K562 (cell line): ENCODE data around the gene ZNF652. TPM values are rescaled to one million over a fixed set of nuclear protein-coding genes. Genes with fewer than 3 reads are reported as not detected.

Experiments
- ATAC-seq: fragments of 200-7000 bp; cut with Tn5 transposase; 3 replicates; pipeline ENCODE4 v1.9.1; 2020; ENCODE audit warnings: moderate library complexity
- BruUV-seq: library from RNA; stranded (reverse); fragments of 400-500 nt; replicated peaks from 2 replicates; lab custom pipeline; 2021; lab: Mats Ljungman, UMichigan
- CTCF ChIA-PET: fragments of 300-600 bp; formaldehyde crosslinking; extraction: SDS; loops from one replicate; lab custom pipeline; 2021; ENCODE audit warnings: low intra/inter-chr PET ratio; lab: Yijun Ruan, JAX
- POLR2A ChIA-PET: fragments of 300-600, 350-650 bp; sonication (Branson Sonifier 250); formaldehyde crosslinking; extraction: SDS; loops from one replicate; lab custom pipeline; 2021; ENCODE audit warnings: antibody characterized with exemption, inconsistent platforms; lab: Yijun Ruan, JAX
- DNase-seq, 4 experiments: peaks; one replicate each; pipeline versions ENCODE4 v3.0.0 to v3.0.0-alpha.2; 2011 to 2018; ENCODE audit warnings: low spot score in 3 of 4, mixed read lengths in 3 of 4; ENCODE audit errors: extremely low read depth in 1 of 4
- FAIRE-seq: peaks from 2 replicates; lab custom pipeline; 2011; peaks lifted over from hg19 to GRCh38; lab: Jason Lieb, UNC
- H2AFZ ChIP-seq: 2 replicates; pipeline ENCODE4 v1.6.0; 2011; ENCODE audit warnings: low read depth, low read length, control low read depth, inconsistent platforms
- H3K27ac ChIP-seq: fragments of 200-600 bp; 3 replicates; pipeline ENCODE4 v1.8.0; 2011; ENCODE audit warnings: low read depth, mild to moderate bottlenecking, control low read depth, inconsistent platforms, low read length, moderate library complexity, mixed read lengths; ENCODE audit errors: extremely low read depth
- H3K27me3 ChIP-seq, 2 experiments: fragments of 300-600 bp in 1 of 2; 2 replicates in 1 of 2; 3 replicates in 1 of 2; pipeline versions ENCODE4 v1.6.0 to v1.8.0; 2011; ENCODE audit warnings: inconsistent platforms in 2 of 2, low read length in 2 of 2, mild to moderate bottlenecking in 1 of 2, mixed read lengths in 1 of 2, moderate library complexity in 1 of 2; ENCODE audit not compliant: control insufficient read depth in 2 of 2, insufficient read depth in 2 of 2
- H3K36me3 ChIP-seq: fragments of 300-600 bp; 3 replicates; pipeline ENCODE4 v1.8.0; 2011; ENCODE audit warnings: mild to moderate bottlenecking, low read length, inconsistent platforms; ENCODE audit not compliant: control insufficient read depth, insufficient read depth
- H3K4me1 ChIP-seq, 2 experiments: fragments of 200-600 bp in 1 of 2; replicated peaks in 1 of 2; 2 replicates in 1 of 2; 3 replicates in 1 of 2; pipeline versions ENCODE4 v1.5.1 to v1.8.0; 2011; ENCODE audit warnings: inconsistent platforms in 2 of 2, low read length in 2 of 2, mild to moderate bottlenecking in 1 of 2, mixed read lengths in 1 of 2, moderate library complexity in 1 of 2; ENCODE audit not compliant: control insufficient read depth in 2 of 2, insufficient read depth in 2 of 2
- H3K4me2 ChIP-seq: 2 replicates; pipeline ENCODE4 v1.6.1; 2011; ENCODE audit warnings: low read length, control low read depth, inconsistent platforms, mixed read lengths; ENCODE audit not compliant: insufficient read depth
- H3K4me3 ChIP-seq: fragments of 200-600 bp; sonication (generic), shearing (Covaris generic); 2 replicates; pipeline ENCODE4 v1.5.1; 2016; ENCODE audit warnings: control low read depth, inconsistent platforms
- H3K79me2 ChIP-seq: fragments of 200-600 bp; 3 replicates; pipeline ENCODE4 v1.8.0; 2011; ENCODE audit warnings: low read length, inconsistent platforms; ENCODE audit not compliant: control insufficient read depth, insufficient read depth
- H3K9ac ChIP-seq, 2 experiments: 2 replicates each; pipeline versions ENCODE4 v1.6.0 to v1.6.1; 2011; ENCODE audit warnings: low read depth in 2 of 2, low read length in 2 of 2, control low read depth in 1 of 2, inconsistent platforms in 1 of 2, mild to moderate bottlenecking in 1 of 2, mixed read lengths in 1 of 2; ENCODE audit not compliant: insufficient read depth in 1 of 2
- H3K9me1 ChIP-seq: one replicate; pipeline ENCODE4 v1.6.0; 2011; ENCODE audit warnings: inconsistent platforms, mild to moderate bottlenecking, low read length, moderate library complexity; ENCODE audit not compliant: control insufficient read depth, insufficient read depth
- H3K9me3 ChIP-seq: replicated peaks from 2 replicates; pipeline ENCODE4 v1.5.1; 2011; ENCODE audit warnings: low read depth, low read length, inconsistent platforms; ENCODE audit not compliant: control insufficient read depth, insufficient read depth
- H4K20me1 ChIP-seq: replicated peaks from 2 replicates; pipeline ENCODE4 v1.6.1; 2011; ENCODE audit warnings: low read length, inconsistent platforms, mixed read lengths; ENCODE audit not compliant: control insufficient read depth, insufficient read depth
- WGBS: fragments of 100-300 bp; shearing (Covaris generic); methylation state at CpG from one replicate; pipeline ENCODE4 v1.1.6; 2016; ENCODE audit warnings: low coverage, mixed read lengths; ENCODE audit not compliant: insufficient coverage; ENCODE audit errors: missing lambda C conversion rate; 5-methylcytosine and 5-hydroxymethylcytosine counted together
- in situ Hi-C: fragments of 300-500 bp; cut with MboI; formaldehyde crosslinking; loops from 4 replicates; pipeline ENCODE4 v1.15.0; 2018; ENCODE audit warnings: inconsistent platforms, mixed read lengths
- intact Hi-C: fragments of 100-400 bp; cut with micrococcal nuclease; formaldehyde crosslinking; loops from 2 replicates; pipeline ENCODE4 v1.14.2; 2022
- polyA plus RNA-seq, 8 experiments: library from polyadenylated mRNA; depleted of rRNA in 4 of 8; stranded (reverse) in 5 of 8; unstranded in 3 of 8; fragments of >200 nt; fragmentation: Nextera tagmentation in 2 of 8; fragmentation: Illumina TruSeq in 1 of 8; extraction: Ambion mirVana in 2 of 8; extraction: Trizol in 1 of 8; gene quantifications; 2 replicates each; pipeline versions ENCODE4 v1.2.1 to v1.2.3, GENCODE V29; 2011 to 2014; ENCODE audit warnings: inconsistent platforms in 1 of 8, missing spikeins in 1 of 8
- total RNA-seq, 7 experiments: library from RNA; depleted of rRNA in 6 of 7; stranded (reverse); fragments of >200 nt in 6 of 7; fragmentation: Illumina TruSeq in 2 of 7; extraction: Trizol in 2 of 7; gene quantifications; 2 replicates each; pipeline versions ENCODE4 v1.2.1 to v1.2.3, GENCODE V29; 2011 to 2021; ENCODE audit warnings: low replicate concordance in 1 of 7
- TF ChIP-seq, protein P1 (sequence below): fragments of 200-800 bp; sonication (Bioruptor generic); IDR thresholded peaks from 2 replicates; pipeline ENCODE4 v1.6.1; 2017; ENCODE audit warnings: missing genetic modification characterization, missing compliant biosample characterization
- TF ChIP-seq, protein P2 (sequence below): IDR thresholded peaks from 3 replicates; pipeline ENCODE4 v1.6.1; 2011; ENCODE audit warnings: borderline replicate concordance, mild to moderate bottlenecking; ENCODE audit not compliant: insufficient read length, insufficient read depth

The ZNF652 gene
- total and polyA plus RNA-seq, 9 of the 15 experiments (the other 6 are each of a cell fraction or from before 2014, with no cell fraction given): 5.1 to 15.5 (median 7.8) TPM

DNA sequence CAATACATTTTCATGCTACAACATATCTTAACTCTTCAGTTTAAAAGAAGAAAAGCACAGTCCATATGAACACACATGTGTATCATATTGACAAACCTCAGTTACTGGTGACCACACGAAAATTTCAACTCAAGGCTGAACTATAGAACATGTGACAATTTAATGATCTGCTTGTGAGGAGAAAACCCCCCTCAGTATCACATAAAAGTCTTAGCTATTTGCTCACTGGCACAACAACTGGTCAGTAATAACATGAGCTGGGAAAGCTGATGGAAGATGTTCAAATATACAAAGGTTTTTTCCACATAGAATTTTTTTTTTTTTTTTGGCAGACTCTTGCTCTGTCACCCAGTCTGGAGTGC is 19.5 kb downstream of the ZNF652 start:
- intact Hi-C loops (no loop called here), in situ Hi-C loops (no loop called here)
- ChIA-PET POLR2A (interaction anchor here (0.6 to 3.1 kb wide), 8 partner anchors 10 to 476 kb away, joined by 3 to 12 read pairs (median 4); partner anchors contain the start of gene PHB1), CTCF (no interaction called here)
- Histone ChIP-seq H3K4me3 (no peak overlapping the region), H3K27ac (peak overlapping the region; percentile 40; the same call in 1 of the 3 replicates), H3K4me1 (peaks cover 12 to 29% of the 10 kb centered on the region in 2 experiments), H3K9me3 (no peaks in the 10 kb centered on the region), H4K20me1 (no peaks in the 10 kb centered on the region), H3K9me1 (peaks cover 3% of the 10 kb centered on the region), H3K36me3 (no peaks in the 10 kb centered on the region), H3K9ac (no peak overlapping the region), H3K27me3 (no peaks in the 10 kb centered on the region), H3K4me2 (peak overlapping the region; percentile 34), H3K79me2 (peaks cover 14% of the 10 kb centered on the region), H2AFZ (0 out of 2 replicates have a peak overlapping the region, but pooled peaks have one; percentile 48)
- ATAC-seq: no peak
- no peak for DNase-seq
- WGBS: 18% methylated on average over 1 of the region's 1 CpG
- TF ChIP-seq, protein P1, sequence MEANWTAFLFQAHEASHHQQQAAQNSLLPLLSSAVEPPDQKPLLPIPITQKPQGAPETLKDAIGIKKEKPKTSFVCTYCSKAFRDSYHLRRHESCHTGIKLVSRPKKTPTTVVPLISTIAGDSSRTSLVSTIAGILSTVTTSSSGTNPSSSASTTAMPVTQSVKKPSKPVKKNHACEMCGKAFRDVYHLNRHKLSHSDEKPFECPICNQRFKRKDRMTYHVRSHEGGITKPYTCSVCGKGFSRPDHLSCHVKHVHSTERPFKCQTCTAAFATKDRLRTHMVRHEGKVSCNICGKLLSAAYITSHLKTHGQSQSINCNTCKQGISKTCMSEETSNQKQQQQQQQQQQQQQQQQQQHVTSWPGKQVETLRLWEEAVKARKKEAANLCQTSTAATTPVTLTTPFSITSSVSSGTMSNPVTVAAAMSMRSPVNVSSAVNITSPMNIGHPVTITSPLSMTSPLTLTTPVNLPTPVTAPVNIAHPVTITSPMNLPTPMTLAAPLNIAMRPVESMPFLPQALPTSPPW (CRISPR knock-in tag): 0 out of 2 replicates have a peak, but pooled peaks have one; percentile 1
- TF ChIP-seq, protein P2, sequence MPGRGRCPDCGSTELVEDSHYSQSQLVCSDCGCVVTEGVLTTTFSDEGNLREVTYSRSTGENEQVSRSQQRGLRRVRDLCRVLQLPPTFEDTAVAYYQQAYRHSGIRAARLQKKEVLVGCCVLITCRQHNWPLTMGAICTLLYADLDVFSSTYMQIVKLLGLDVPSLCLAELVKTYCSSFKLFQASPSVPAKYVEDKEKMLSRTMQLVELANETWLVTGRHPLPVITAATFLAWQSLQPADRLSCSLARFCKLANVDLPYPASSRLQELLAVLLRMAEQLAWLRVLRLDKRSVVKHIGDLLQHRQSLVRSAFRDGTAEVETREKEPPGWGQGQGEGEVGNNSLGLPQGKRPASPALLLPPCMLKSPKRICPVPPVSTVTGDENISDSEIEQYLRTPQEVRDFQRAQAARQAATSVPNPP: no peak
- no TSS peak for BruUV-seq
- no peak for FAIRE-seq
